Glomerular endothelial cell (primary cell): Measurements from ENCODE around the gene UGT2B10. TPM values are rescaled to one million over a fixed set of nuclear protein-coding genes. Genes with fewer than 3 reads are reported as not detected.

ENCODE experiments used
- DNase-seq: peaks from one replicate; pipeline ENCODE4 v3.0.0-alpha.2; 2011; ENCODE audit warnings: low read depth, low spot score; ENCODE audit errors: extremely low read depth
- total RNA-seq: library from RNA; depleted of rRNA; stranded (reverse); fragments of >200 nt; gene quantifications from 2 replicates; pipeline ENCODE4 v1.2.3, GENCODE V29; 2015

UGT2B10 gene
- total RNA-seq, 1 donor from 2014 or later = not detected

GRCh38 chr4:68869274-68869773 is 53.5 kb downstream of the UGT2B10 start:
- no peak for DNase-seq

- DNase-seq = no peak
Observed at GRCh38 chr4:68871809-68872642, 56.2 kb downstream of the UGT2B10 start.

- no peak for DNase-seq
Observed at GRCh38 chr4:68872643-68873502, 57.1 kb downstream of the UGT2B10 start.

GRCh38 chr4:68874507-68874906 is 58.7 kb downstream of the UGT2B10 start:
- no peak for DNase-seq

GRCh38 chr4:68877555-68877954 is 61.8 kb downstream of the UGT2B10 start:
- no peak for DNase-seq

GRCh38 chr4:68878048-68878447 is 62.3 kb downstream of the UGT2B10 start:
- no peak for DNase-seq

Other genes with a start within 250 kb of the UGT2B10 start
- not detected in 2 replicates for gene UGT2B17, start 239.7 kb upstream of the UGT2B10 start, total RNA-seq
- gene UGT2B15, start 145.3 kb upstream of the UGT2B10 start, total RNA-seq = not detected in 2 replicates
- gene UGT2A3, start 135.8 kb downstream of the UGT2B10 start, total RNA-seq = not detected in 2 replicates